Transverse colon (tissue), 4 donors: Measurements from ENCODE around the gene ZNF227.

Experiments
- EP300 ChIP-seq: sonication (generic); formaldehyde crosslinking; IDR thresholded peaks from one replicate; pipeline ENCODE4 v1.6.1; 2017; ENCODE audit warnings: antibody characterized with exemption, low read depth
- POLR2A ChIP-seq: fragments of 450-650 bp; IDR thresholded peaks from one replicate; pipeline ENCODE4 v1.6.1; 2016; ENCODE audit warnings: antibody characterized with exemption, mild to moderate bottlenecking, moderate library complexity
- POLR2AphosphoS5 ChIP-seq, 3 donors: sonication (generic); formaldehyde crosslinking; IDR thresholded peaks; one replicate each; pipeline ENCODE4 v1.6.1; 2016; ENCODE audit warnings: antibody characterized with exemption in 3 of 3
- TF ChIP-seq, protein P1 (sequence below), 5 experiments: fragments of 200-600 bp in 3 of 5; fragments of 450-650 bp in 2 of 5; sonication (generic) in 3 of 5; IDR thresholded peaks; 1 replicate in 2 of 5; 2 replicates in 3 of 5; pipeline ENCODE4 v1.5.1; 2016 to 2017; ENCODE audit warnings: antibody characterized with exemption in 5 of 5, inconsistent platforms in 3 of 5, mild to moderate bottlenecking in 2 of 5, moderate library complexity in 1 of 5

DNA sequence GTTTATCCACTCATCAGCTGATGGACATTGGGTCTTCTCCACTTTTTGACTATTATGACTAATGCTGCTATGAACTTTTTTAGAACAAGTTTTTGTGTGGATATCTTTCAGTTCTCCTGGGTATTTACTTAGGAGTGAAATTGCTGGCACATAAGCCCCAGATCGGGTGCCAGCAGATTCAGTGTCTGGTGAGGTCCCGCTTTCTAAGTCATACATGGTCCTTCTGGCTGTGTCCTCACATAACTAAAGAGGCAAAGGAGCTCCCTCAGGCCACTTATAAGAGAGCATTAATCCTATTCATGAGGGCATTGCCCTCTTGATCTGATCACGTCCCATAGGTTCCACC, 48.0 kb upstream of the ZNF227 start:
- TF ChIP-seq, protein P1, sequence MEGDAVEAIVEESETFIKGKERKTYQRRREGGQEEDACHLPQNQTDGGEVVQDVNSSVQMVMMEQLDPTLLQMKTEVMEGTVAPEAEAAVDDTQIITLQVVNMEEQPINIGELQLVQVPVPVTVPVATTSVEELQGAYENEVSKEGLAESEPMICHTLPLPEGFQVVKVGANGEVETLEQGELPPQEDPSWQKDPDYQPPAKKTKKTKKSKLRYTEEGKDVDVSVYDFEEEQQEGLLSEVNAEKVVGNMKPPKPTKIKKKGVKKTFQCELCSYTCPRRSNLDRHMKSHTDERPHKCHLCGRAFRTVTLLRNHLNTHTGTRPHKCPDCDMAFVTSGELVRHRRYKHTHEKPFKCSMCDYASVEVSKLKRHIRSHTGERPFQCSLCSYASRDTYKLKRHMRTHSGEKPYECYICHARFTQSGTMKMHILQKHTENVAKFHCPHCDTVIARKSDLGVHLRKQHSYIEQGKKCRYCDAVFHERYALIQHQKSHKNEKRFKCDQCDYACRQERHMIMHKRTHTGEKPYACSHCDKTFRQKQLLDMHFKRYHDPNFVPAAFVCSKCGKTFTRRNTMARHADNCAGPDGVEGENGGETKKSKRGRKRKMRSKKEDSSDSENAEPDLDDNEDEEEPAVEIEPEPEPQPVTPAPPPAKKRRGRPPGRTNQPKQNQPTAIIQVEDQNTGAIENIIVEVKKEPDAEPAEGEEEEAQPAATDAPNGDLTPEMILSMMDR (IDR thresholded peaks at IDR 0.05): no peak
- TF ChIP-seq POLR2A (no peak), EP300 (no peak), POLR2AphosphoS5 (IDR thresholded peaks at IDR 0.05) (no peak)
